ENCODE measurements around the gene HAP1.

HAP1 gene

DNA sequence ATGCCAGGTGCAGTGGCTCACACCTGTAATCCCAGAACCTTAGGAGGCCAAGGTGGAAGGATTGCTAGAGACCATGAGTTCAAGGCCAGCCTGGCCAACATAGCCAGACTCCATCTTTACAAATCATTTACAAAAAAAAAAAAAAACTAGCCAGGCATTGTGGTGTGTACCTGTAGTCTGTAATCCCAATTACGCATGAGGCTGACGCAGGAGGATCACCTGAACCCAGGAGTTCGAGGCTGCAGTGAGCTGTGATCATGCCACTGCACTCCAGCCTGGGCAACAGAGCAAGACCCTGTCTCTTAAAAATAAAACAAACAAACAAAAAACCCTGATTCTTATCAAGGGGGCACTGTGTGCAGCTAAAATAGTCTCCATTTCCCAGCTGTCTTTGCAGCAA lies 16.8 kb upstream of the HAP1 start:
- no peak overlapping the region for H3K4me3 ChIP-seq
- TF ChIP-seq Cebpa-rat (IDR thresholded peaks at IDR 0.05), result no peak
- H3K36me3 ChIP-seq, result peaks cover 26 to 52% (median 43%) of the 10 kb centered on the region in 11 experiments
- no peak overlapping the region for H3K27ac ChIP-seq
- peaks cover 0 to 35% (median 22%) of the 10 kb centered on the region in 11 experiments; a peak in 15 of 22 replicates for H4K20me1 ChIP-seq
- H3K4me2 ChIP-seq, result peak overlapping the region in 4 of 11 experiments; percentile 1 to 45 (median 26); a peak in 5 of 22 replicates
- no peaks in the 10 kb centered on the region for H3K9me3 ChIP-seq (replicated peaks in 1 of 11)
- no peaks in the 10 kb centered on the region for H3K27me3 ChIP-seq
- peaks cover 0 to 31% (median 7%) of the 10 kb centered on the region in 10 experiments; a peak in 8 of 20 replicates for H3K4me1 ChIP-seq
- H3K9ac ChIP-seq, result no peak overlapping the region

DNA sequence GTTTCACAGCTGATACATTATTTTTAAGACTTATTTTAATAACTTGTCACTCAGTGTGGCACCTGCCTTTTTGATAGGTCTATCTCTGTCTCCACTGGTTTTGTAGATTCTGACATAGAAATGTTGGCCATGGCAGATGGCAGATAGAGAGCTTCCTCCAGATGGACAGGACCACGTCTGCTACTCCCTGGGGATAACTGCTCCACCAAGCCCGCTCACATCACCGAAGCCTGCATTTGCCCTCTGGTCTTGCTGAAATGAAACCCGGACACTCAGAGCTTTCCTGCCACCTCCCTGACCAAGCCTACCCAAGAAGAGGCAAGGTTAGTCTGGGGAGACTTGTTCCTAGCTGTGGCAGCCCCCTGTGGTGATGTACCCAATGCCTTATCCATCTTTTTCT lies 16.4 kb upstream of the HAP1 start:
- TF ChIP-seq Cebpa-rat (IDR thresholded peaks at IDR 0.05), result no peak
- Histone ChIP-seq H3K27ac (no peak overlapping the region), H3K4me1 (peaks cover 0 to 31% (median 7%) of the 10 kb centered on the region in 10 experiments; a peak in 8 of 20 replicates), H3K4me3 (no peak overlapping the region), H3K4me2 (peak overlapping the region in 4 of 11 experiments; percentile 1 to 45 (median 26); a peak in 5 of 22 replicates), H3K36me3 (peaks cover 22 to 48% (median 39%) of the 10 kb centered on the region in 11 experiments), H4K20me1 (peaks cover 0 to 31% (median 18%) of the 10 kb centered on the region in 11 experiments; a peak in 15 of 22 replicates), H3K9ac (no peak overlapping the region), H3K27me3 (no peaks in the 10 kb centered on the region), H3K9me3 (replicated peaks in 1 of 11) (no peaks in the 10 kb centered on the region)

DNA sequence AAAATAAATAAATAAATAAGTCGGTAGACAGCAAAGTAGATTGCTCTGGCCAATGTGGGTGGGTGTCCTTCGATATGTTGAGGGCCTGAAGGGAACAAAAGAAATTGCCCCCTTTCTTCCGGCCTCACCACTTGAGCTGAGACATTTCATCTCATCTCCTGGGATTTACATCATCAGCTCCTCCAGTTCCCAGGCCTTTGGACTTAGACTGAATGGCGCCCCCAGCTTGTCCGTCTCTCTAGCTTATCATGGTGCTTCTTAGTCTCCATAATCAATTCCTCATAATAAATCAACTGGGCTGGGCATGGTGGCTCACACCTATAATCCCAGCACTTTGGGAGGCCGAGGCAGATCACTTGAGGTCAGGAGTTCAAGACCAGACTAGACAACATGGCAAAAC lies 13.8 kb upstream of the HAP1 start:
- Histone ChIP-seq H3K4me1 (peaks cover 0 to 28% (median 3%) of the 10 kb centered on the region in 10 experiments; a peak in 8 of 20 replicates), H3K36me3 (peaks cover 0 to 23% (median 14%) of the 10 kb centered on the region in 11 experiments; a peak in 12 of 22 replicates), H3K27ac (no peak overlapping the region), H3K4me2 (no peak overlapping the region), H3K27me3 (no peaks in the 10 kb centered on the region), H3K9me3 (replicated peaks in 1 of 11) (no peaks in the 10 kb centered on the region), H3K9ac (no peak overlapping the region), H3K4me3 (no peak overlapping the region), H4K20me1 (peaks cover 0 to 6% (median 0%) of the 10 kb centered on the region in 11 experiments; a peak in 3 of 22 replicates)
- no peak for TF ChIP-seq Cebpa-rat (IDR thresholded peaks at IDR 0.05)

DNA sequence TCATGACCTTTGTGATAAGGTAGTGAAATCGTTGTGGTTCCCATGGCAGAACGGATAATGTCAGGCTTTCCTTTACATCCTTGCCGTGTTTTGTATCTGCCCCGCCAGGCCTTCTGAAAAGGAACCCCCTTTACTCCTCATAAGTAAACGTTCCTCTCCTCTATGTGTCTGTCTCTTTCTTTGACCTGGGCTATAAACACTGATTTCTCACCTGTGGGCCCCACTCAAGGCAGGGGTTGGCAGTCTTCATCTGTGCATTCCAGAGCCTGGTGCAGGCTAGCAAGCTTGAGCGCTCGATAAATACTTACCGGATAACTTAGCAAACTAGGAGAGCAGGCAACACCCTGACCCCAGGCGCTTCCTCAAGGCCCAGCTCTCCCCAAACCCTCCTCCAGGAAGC lies 7.3 kb upstream of the HAP1 start:
- no peak for TF ChIP-seq Cebpa-rat (IDR thresholded peaks at IDR 0.05)
- Histone ChIP-seq H3K36me3 (no peaks in the 10 kb centered on the region), H3K27ac (no peak overlapping the region), H4K20me1 (no peaks in the 10 kb centered on the region), H3K4me3 (no peak overlapping the region), H3K4me2 (no peak overlapping the region), H3K9ac (no peak overlapping the region), H3K4me1 (peaks cover 0 to 43% (median 34%) of the 10 kb centered on the region in 10 experiments; a peak in 16 of 20 replicates), H3K27me3 (peaks cover 9 to 12% (median 11%) of the 10 kb centered on the region in 11 experiments), H3K9me3 (replicated peaks in 1 of 11) (no peaks in the 10 kb centered on the region)

DNA sequence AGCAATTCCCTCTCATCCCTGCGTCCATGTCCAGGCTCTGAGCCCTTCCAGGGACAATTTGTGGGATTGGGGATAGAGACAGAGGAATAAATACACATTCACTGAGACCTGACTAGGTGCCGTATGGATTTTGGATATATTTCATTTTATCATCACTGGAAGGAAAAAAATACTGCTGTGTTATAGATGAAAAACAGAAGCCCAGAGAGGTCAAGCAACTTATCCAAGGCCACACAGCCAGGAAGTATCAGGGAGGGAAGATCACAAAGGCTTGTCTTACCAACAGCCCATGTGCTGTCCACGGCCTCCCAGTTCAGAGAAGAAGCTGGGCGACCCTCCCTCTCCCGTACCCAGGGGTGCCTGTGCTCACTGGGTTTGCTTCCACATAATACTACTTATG lies 6.1 kb upstream of the HAP1 start:
- no peak overlapping the region for H3K4me3 ChIP-seq
- H3K27me3 ChIP-seq, result peaks cover 21 to 24% (median 23%) of the 10 kb centered on the region in 11 experiments
- peaks cover 0 to 50% (median 34%) of the 10 kb centered on the region in 10 experiments; a peak in 16 of 20 replicates for H3K4me1 ChIP-seq
- H3K4me2 ChIP-seq, result peak overlapping the region in 6 of 11 experiments; percentile 39 to 80 (median 58); a peak in 9 of 22 replicates
- H3K27ac ChIP-seq, result no peak overlapping the region
- no peaks in the 10 kb centered on the region for H3K36me3 ChIP-seq
- no peaks in the 10 kb centered on the region; a peak in 1 of 22 replicates for H4K20me1 ChIP-seq
- no peak for TF ChIP-seq Cebpa-rat (IDR thresholded peaks at IDR 0.05)
- H3K9ac ChIP-seq, result peak overlapping the region in 3 of 11 experiments; percentile 2 to 34 (median 28); a peak in 3 of 22 replicates
- no peaks in the 10 kb centered on the region for H3K9me3 ChIP-seq (replicated peaks in 1 of 11)

DNA sequence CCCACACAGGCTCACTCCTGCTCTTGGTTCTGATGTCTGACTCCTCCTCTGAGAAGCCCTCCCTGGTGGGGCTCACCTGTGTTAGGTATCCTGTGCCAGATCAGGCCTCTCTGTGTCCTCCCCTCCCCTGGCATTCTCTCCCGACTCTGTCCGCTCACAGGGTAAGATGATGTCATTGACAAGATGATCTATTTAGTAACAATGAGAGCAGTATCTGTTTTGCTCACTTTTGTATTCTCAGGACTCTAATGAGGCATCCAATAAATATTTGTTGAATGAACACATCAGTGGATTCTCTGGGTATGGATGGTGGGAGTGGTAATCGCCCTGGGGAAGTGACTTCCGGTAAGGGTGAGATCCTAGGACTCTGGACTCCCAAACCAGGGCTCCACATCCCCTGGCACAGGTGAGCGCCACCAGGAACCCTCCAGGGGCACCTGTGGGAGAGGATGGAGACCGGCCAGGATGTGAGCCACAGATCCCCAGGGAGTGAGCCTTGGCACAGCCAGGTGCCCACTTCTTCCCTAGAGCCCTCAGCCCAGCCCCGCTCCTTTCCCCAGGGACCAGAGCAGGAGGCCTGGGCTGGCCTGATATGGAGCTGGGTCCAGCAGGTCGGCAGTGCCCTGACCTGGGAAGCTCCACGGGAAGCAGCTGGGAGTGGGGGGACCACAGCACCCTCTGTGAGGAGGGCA lies 5.4 kb upstream of the HAP1 start:
- Histone ChIP-seq H3K9me3 (replicated peaks in 1 of 11) (no peaks in the 10 kb centered on the region), H4K20me1 (peaks cover 0 to 4% (median 0%) of the 10 kb centered on the region in 11 experiments; a peak in 2 of 22 replicates), H3K36me3 (no peaks in the 10 kb centered on the region), H3K27ac (peak overlapping the region in 1 of 11 experiments; percentile 15; a peak in 1 of 22 replicates), H3K4me3 (no peak overlapping the region), H3K9ac (peak overlapping the region in 4 of 11 experiments; percentile 2 to 34 (median 26); a peak in 3 of 22 replicates), H3K4me2 (peak overlapping the region in 8 of 11 experiments; percentile 25 to 80 (median 46); a peak in 14 of 22 replicates), H3K4me1 (peaks cover 0 to 53% (median 39%) of the 10 kb centered on the region in 10 experiments; a peak in 19 of 20 replicates), H3K27me3 (peaks cover 28 to 31% (median 30%) of the 10 kb centered on the region in 11 experiments)
- no peak for TF ChIP-seq Cebpa-rat (IDR thresholded peaks at IDR 0.05)

DNA sequence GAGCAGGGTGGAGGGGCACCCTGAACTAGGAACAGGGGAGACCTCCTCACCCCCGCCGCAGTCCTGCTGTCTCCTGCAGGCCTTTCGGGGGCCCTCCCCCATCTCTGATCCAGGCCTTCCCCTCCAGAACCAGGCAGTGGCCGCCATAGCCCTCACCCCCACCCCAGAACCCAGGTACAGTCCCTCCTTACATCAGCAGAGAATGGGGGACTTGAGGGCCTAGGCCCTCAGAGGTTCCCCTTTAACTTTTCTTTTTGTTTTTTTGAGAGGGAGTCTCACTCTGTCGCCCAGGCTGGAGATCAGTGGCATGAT lies 4.3 kb upstream of the HAP1 start:
- Histone ChIP-seq H3K4me2 (peak overlapping the region in 7 of 11 experiments; percentile 14 to 51 (median 28); a peak in 5 of 22 replicates), H3K27me3 (peaks cover 39 to 41% (median 40%) of the 10 kb centered on the region in 11 experiments), H3K9me3 (replicated peaks in 1 of 11) (no peaks in the 10 kb centered on the region), H3K36me3 (no peaks in the 10 kb centered on the region), H3K27ac (peak overlapping the region in 6 of 11 experiments; percentile 42 to 71 (median 50); a peak in 7 of 22 replicates), H4K20me1 (peaks cover 0 to 13% (median 0%) of the 10 kb centered on the region in 11 experiments; a peak in 6 of 22 replicates), H3K9ac (peak overlapping the region in 6 of 11 experiments; percentile 5 to 63 (median 40); a peak in 6 of 22 replicates), H3K4me1 (peaks cover 9 to 64% (median 50%) of the 10 kb centered on the region in 10 experiments), H3K4me3 (no peak overlapping the region)
- no peak for TF ChIP-seq Cebpa-rat (IDR thresholded peaks at IDR 0.05)

DNA sequence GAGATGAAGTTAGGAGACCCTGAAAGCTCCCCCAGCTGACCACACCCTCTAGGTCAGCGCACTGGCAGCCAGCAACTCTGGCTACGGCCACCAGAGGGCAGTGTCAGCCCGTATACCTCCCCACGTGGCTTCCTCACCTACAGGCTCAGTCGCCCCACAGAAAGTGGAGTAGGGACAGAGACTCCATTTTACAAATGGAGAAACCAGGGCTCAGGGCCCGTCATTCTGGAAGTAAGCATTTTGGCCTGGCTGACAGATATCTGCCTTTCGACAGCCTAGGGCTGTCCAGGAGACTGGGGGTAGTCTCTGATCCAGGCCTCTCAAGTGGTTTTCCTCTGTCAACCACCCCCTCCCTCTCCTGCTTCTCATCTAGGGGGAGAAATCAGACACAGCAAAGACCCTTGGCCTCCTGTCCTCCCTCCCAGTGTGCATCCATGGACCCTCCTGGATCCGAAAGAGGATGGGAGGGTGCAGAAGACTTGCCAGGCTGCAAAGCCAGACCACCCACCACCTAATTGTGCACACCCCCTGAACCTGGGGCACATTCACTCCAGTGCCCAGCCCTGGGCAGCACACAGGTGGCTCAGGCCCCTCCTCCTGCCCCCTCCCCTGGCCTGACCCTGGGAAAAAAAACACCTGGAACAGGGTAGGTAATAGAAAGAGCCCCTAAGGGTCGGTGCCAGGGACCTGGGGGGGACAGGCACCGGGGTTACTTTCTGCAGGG lies 3.8 kb upstream of the HAP1 start:
- peak overlapping the region in 8 of 11 experiments; percentile 5 to 63 (median 41); a peak in 13 of 22 replicates for H3K9ac ChIP-seq
- peaks cover 0 to 13% (median 0%) of the 10 kb centered on the region in 11 experiments; a peak in 6 of 22 replicates for H4K20me1 ChIP-seq
- peak overlapping the region in 8 of 11 experiments; percentile 33 to 71 (median 47); a peak in 11 of 22 replicates for H3K27ac ChIP-seq
- peaks cover 44 to 46% (median 46%) of the 10 kb centered on the region in 11 experiments for H3K27me3 ChIP-seq
- peaks cover 9 to 64% (median 50%) of the 10 kb centered on the region in 10 experiments for H3K4me1 ChIP-seq
- no peaks in the 10 kb centered on the region for H3K36me3 ChIP-seq
- peak overlapping the region in 10 of 11 experiments; percentile 7 to 65 (median 38); a peak in 10 of 22 replicates for H3K4me2 ChIP-seq
- H3K4me3 ChIP-seq, result no peak overlapping the region
- no peak for TF ChIP-seq Cebpa-rat (IDR thresholded peaks at IDR 0.05)
- H3K9me3 ChIP-seq (replicated peaks in 1 of 11), result no peaks in the 10 kb centered on the region
